ENCODE results near the gene MED20.

DNA sequence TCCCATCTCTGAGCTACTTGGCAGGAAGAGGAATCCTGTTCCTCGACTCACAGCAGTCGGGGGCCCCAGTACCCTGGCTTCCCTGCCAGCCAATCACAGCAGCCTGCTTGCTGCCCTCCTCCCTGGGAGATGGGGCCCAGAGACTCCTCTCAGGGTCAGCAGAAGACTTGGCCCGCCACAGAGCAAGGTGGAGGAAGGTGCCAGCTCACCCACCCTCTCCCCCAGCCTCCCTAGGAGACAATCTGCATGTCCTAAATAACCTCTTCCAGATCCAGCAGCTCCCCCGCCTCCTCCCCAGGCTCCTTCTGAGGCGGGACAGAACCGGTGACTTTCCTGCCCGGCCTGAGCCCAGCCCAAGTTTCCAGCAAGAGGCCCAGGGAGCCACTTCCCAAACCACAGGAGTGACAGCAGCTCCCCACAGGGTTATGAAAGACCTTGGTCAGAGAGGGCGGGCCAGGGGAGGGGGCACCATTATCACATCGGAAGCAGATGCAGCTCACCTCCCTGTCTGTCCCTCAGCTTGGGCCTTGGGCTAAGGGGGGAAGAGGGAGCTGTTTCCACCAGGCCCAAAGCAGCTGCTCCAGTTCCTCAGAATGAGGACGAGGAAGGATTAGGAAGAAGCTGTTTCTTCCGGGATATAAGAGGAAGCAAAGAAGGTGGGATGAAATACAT, 18.4 kb upstream of the MED20 start:
- no peak for TF ChIP-seq CTBP1 (IDR thresholded peaks at IDR 0.05; ENCODE audit: borderline replicate concordance)
- no peak for TF ChIP-seq SP1 (IDR thresholded peaks at IDR 0.05)
- no peak for TF ChIP-seq FOXA1 (IDR thresholded peaks at IDR 0.05)
- no peak for TF ChIP-seq ZNF384 (IDR thresholded peaks at IDR 0.05)
- TF ChIP-seq L3MBTL2 (conservative IDR thresholded peaks at IDR 0.05) = no peak
- TF ChIP-seq ELF4 (IDR thresholded peaks at IDR 0.05) = no peak
- no peak for TF ChIP-seq SUZ12 (IDR thresholded peaks at IDR 0.05)
- no peak for TF ChIP-seq HDGF (IDR thresholded peaks at IDR 0.05; ENCODE audit: borderline replicate concordance)
- no peak for TF ChIP-seq FOXK2 (IDR thresholded peaks at IDR 0.05)
- TF ChIP-seq BHLHE40 (IDR thresholded peaks at IDR 0.05; ENCODE audit: borderline replicate concordance) = no peak
